Measurements from ENCODE around the gene CSPG4. TPM values are rescaled to one million over a fixed set of nuclear protein-coding genes. Genes with fewer than 3 reads are reported as not detected.

CSPG4 gene
- total and polyA plus RNA-seq, 2 of the 13 experiments (the other 11 are each of a cell fraction or from before 2014, with no cell fraction given), result 0.01 to 0.04 TPM

DNA sequence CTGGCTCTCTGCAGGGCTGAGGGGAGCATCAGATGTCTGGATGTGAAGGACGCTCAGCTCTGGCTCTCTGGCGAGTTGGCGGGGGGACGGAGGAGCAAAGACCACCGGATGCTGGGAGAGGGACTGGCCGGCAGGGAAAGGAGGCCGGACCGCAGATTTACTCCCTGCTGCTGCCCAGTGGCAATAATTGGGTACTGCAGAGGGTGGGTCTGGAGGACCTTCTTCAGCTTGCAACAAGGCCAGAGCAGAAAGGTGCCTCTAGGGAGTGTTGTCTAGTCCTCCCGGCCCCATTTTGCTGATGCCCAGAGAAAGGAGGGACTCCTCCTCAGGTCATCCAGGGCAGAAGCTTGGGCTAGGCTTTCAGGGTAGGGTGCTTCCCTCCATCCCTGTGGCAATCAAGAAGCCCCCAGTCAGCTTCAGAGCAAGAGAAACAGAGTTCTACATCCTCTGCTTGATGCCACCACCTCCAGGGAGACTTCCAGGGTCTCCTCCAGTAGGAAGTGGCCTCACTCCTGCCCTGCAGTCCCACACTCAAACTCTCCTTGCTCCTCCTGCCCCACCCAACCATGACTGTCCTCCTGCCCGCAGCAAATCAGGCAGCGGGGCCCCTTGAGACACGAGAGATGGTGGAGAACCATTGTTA is 20.3 kb upstream of the CSPG4 start:
- Histone ChIP-seq H3K36me3 (replicated peaks in 1 of 2; ENCODE audit: control insufficient read depth in 1 of 2, insufficient read depth in 2 of 2, low read length in 2 of 2) (no peaks in the 10 kb centered on the region), H3K79me2 (ENCODE audit: insufficient read depth, low read length) (no peaks in the 10 kb centered on the region), H3K27me3 (ENCODE audit: control insufficient read depth in 1 of 2, insufficient read depth in 2 of 2, low read length in 2 of 2) (no peaks in the 10 kb centered on the region), H3K27ac (ENCODE audit: extremely low read length, insufficient read depth, low read length) (no peak overlapping the region), H3K4me1 (ENCODE audit: insufficient read depth, low read length) (peaks cover 10% of the 10 kb centered on the region; the same call in 1 of the 2 replicates), H2AFZ (ENCODE audit: low read length) (no peak overlapping the region), H3K9ac (ENCODE audit: insufficient read depth, low read depth, low read length) (no peak overlapping the region), H3K9me3 (ENCODE audit: low read length) (no peaks in the 10 kb centered on the region), H4K20me1 (ENCODE audit: insufficient read depth, low read length) (no peaks in the 10 kb centered on the region), H3K4me2 (ENCODE audit: low read depth, low read length) (peak overlapping the region; percentile 61), H3K4me3 (replicated peaks in 1 of 3; ENCODE audit: insufficient read depth in 1 of 3, low read depth in 2 of 3, low read length in 3 of 3) (peak overlapping the region in 1 of 3 experiments; percentile 35; a peak in 1 of 6 replicates)
- ChIA-PET POLR2A (interaction anchor here (0.9 kb wide), 1 partner anchor 42 kb away, joined by 3 read pairs; no protein-coding TSS in a partner anchor), CTCF (ENCODE audit: low intra/inter-chr PET ratio, low total read pairs) (interaction anchor here (0.7 to 2.0 kb wide), 2 partner anchors 9 to 69 kb away, joined by 3 to 11 read pairs; a partner anchor contains a TSS)
- DNase-seq (ENCODE audit: low spot score) (peak; percentile 50), FAIRE-seq (peak; percentile 74), ATAC-seq (peak; percentile 79)
- in situ Hi-C loops (cut with HindIII; ENCODE audit: extremely low pct_ligation_motif_present, low pct_unique_long_range_greater_than_20kb) (no loop called here), intact Hi-C loops (cut with micrococcal nuclease; ENCODE audit: unreplicated experiment) (no loop called here)
- no TSS peak for BruUV-seq (replicated peaks)
- 11% methylated on average over 9 of the region's 12 CpGs for WGBS (ENCODE audit: low lambda C conversion rate)
- TF ChIP-seq CTCF (CRISPR knock-in tag; IDR thresholded peaks at IDR 0.05), result peak; percentile 86
- TF ChIP-seq ZBTB7B (CRISPR knock-in tag; IDR thresholded peaks at IDR 0.05), result peak; percentile 68; the same call in 1 of the 2 replicates
- no peak for TF ChIP-seq ZNF761 (CRISPR knock-in tag; conservative IDR thresholded peaks at IDR 0.05)
- TF ChIP-seq, protein P1, sequence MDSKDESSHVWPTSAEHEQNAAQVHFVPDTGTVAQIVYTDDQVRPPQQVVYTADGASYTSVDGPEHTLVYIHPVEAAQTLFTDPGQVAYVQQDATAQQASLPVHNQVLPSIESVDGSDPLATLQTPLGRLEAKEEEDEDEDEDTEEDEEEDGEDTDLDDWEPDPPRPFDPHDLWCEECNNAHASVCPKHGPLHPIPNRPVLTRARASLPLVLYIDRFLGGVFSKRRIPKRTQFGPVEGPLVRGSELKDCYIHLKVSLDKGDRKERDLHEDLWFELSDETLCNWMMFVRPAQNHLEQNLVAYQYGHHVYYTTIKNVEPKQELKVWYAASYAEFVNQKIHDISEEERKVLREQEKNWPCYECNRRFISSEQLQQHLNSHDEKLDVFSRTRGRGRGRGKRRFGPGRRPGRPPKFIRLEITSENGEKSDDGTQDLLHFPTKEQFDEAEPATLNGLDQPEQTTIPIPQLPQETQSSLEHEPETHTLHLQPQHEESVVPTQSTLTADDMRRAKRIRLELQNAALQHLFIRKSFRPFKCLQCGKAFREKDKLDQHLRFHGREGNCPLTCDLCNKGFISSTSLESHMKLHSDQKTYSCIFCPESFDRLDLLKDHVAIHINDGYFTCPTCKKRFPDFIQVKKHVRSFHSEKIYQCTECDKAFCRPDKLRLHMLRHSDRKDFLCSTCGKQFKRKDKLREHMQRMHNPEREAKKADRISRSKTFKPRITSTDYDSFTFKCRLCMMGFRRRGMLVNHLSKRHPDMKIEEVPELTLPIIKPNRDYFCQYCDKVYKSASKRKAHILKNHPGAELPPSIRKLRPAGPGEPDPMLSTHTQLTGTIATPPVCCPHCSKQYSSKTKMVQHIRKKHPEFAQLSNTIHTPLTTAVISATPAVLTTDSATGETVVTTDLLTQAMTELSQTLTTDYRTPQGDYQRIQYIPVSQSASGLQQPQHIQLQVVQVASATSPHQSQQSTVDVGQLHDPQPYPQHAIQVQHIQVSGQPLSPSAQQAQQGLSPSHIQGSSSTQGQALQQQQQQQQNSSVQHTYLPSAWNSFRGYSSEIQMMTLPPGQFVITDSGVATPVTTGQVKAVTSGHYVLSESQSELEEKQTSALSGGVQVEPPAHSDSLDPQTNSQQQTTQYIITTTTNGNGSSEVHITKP (CRISPR knock-in tag; IDR thresholded peaks at IDR 0.05; ENCODE audit: low read depth), result no peak
- TF ChIP-seq FOXK2 (IDR thresholded peaks at IDR 0.05), result no peak
- TF ChIP-seq, protein P2, sequence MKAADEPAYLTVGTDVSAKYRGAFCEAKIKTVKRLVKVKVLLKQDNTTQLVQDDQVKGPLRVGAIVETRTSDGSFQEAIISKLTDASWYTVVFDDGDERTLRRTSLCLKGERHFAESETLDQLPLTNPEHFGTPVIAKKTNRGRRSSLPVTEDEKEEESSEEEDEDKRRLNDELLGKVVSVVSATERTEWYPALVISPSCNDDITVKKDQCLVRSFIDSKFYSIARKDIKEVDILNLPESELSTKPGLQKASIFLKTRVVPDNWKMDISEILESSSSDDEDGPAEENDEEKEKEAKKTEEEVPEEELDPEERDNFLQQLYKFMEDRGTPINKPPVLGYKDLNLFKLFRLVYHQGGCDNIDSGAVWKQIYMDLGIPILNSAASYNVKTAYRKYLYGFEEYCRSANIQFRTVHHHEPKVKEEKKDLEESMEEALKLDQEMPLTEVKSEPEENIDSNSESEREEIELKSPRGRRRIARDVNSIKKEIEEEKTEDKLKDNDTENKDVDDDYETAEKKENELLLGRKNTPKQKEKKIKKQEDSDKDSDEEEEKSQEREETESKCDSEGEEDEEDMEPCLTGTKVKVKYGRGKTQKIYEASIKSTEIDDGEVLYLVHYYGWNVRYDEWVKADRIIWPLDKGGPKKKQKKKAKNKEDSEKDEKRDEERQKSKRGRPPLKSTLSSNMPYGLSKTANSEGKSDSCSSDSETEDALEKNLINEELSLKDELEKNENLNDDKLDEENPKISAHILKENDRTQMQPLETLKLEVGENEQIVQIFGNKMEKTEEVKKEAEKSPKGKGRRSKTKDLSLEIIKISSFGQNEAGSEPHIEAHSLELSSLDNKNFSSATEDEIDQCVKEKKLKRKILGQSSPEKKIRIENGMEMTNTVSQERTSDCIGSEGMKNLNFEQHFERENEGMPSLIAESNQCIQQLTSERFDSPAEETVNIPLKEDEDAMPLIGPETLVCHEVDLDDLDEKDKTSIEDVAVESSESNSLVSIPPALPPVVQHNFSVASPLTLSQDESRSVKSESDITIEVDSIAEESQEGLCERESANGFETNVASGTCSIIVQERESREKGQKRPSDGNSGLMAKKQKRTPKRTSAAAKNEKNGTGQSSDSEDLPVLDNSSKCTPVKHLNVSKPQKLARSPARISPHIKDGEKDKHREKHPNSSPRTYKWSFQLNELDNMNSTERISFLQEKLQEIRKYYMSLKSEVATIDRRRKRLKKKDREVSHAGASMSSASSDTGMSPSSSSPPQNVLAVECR (CRISPR knock-in tag; IDR thresholded peaks at IDR 0.05; ENCODE audit: borderline replicate concordance), result no peak
- TF ChIP-seq FOXK1 (CRISPR knock-in tag; IDR thresholded peaks at IDR 0.05; ENCODE audit: borderline replicate concordance, low read depth), result no peak
- TF ChIP-seq KDM3A (CRISPR knock-in tag; IDR thresholded peaks at IDR 0.05; ENCODE audit: low read depth), result 0 out of 2 replicates have a peak, but pooled peaks have one; percentile 29
- TF ChIP-seq SRSF1 (optimal IDR thresholded peaks at IDR 0.05; ENCODE audit: low read depth, low read length), result no peak
- TF ChIP-seq ZNF652 (CRISPR knock-in tag; IDR thresholded peaks at IDR 0.05; ENCODE audit: borderline replicate concordance, low read depth), result no peak
- TF ChIP-seq RAD21 (CRISPR knock-in tag; IDR thresholded peaks at IDR 0.05), result peak; percentile 58
- no peak for TF ChIP-seq MAX (IDR thresholded peaks at IDR 0.05)
- 0 out of 2 replicates have a peak, but pooled peaks have one; percentile 12 for TF ChIP-seq GATAD2A (CRISPR knock-in tag; IDR thresholded peaks at IDR 0.05)
- TF ChIP-seq TGIF2 (CRISPR knock-in tag; IDR thresholded peaks at IDR 0.05), result no peak
- peak; percentile 37; the same call in 1 of the 2 replicates for TF ChIP-seq GABPB1 (CRISPR knock-in tag; IDR thresholded peaks at IDR 0.05)

Measured in HepG2 (cell line).